ENCODE data around the gene STAT1.

The STAT1 gene

GRCh38 chr2:190973726-190974628, 40.0 kb downstream of the STAT1 start:
- DNase-seq (no peak), ATAC-seq (ENCODE audit: insufficient read depth, low read depth) (no peak)
- H3K4me1 ChIP-seq (ENCODE audit: insufficient read depth, low read length), result no peaks in the 10 kb centered on the region
- no peaks in the 10 kb centered on the region for H3K9me3 ChIP-seq (ENCODE audit: insufficient read depth, low read length, severe bottlenecking)
- H4K20me1 ChIP-seq (ENCODE audit: insufficient read depth, low read length), result no peaks in the 10 kb centered on the region
- H3K9ac ChIP-seq (ENCODE audit: low read depth, low read length), result no peak overlapping the region
- H3K27me3 ChIP-seq (ENCODE audit: insufficient read depth, low read length, poor library complexity), result no peaks in the 10 kb centered on the region
- H3K79me2 ChIP-seq (ENCODE audit: insufficient read depth, low read length), result no peaks in the 10 kb centered on the region
- H3K27ac ChIP-seq (ENCODE audit: low read length), result no peak overlapping the region
- H3K4me3 ChIP-seq (ENCODE audit: low read depth in 1 of 2, low read length in 2 of 2), result no peak overlapping the region
- H3K36me3 ChIP-seq (ENCODE audit: insufficient read depth, low read length), result peaks cover 94% of the 10 kb centered on the region
- H2AFZ ChIP-seq (ENCODE audit: low read depth, low read length), result no peak overlapping the region
- TF ChIP-seq CTCF (IDR thresholded peaks at IDR 0.05; ENCODE audit: borderline replicate concordance, extremely low read depth, low read length, poor library complexity, severe bottlenecking) (no peak), EZH2 (IDR thresholded peaks at IDR 0.05; ENCODE audit: borderline replicate concordance, low read depth, low read length, severe bottlenecking) (no peak)
- no peak overlapping the region for H3K4me2 ChIP-seq (ENCODE audit: insufficient read depth, low read length)

- Histone ChIP-seq H3K4me2 (ENCODE audit: insufficient read depth, low read length) (no peak overlapping the region), H4K20me1 (ENCODE audit: insufficient read depth, low read length) (no peaks in the 10 kb centered on the region), H3K79me2 (ENCODE audit: insufficient read depth, low read length) (no peaks in the 10 kb centered on the region), H3K4me3 (ENCODE audit: low read depth in 1 of 2, low read length in 2 of 2) (no peak overlapping the region), H3K27me3 (ENCODE audit: insufficient read depth, low read length, poor library complexity) (no peaks in the 10 kb centered on the region), H3K9ac (ENCODE audit: low read depth, low read length) (no peak overlapping the region), H3K4me1 (ENCODE audit: insufficient read depth, low read length) (no peaks in the 10 kb centered on the region), H3K9me3 (ENCODE audit: insufficient read depth, low read length, severe bottlenecking) (no peaks in the 10 kb centered on the region), H3K27ac (ENCODE audit: low read length) (no peak overlapping the region), H3K36me3 (ENCODE audit: insufficient read depth, low read length) (peaks cover 91% of the 10 kb centered on the region), H2AFZ (ENCODE audit: low read depth, low read length) (no peak overlapping the region)
- no peak for DNase-seq
- ATAC-seq (ENCODE audit: insufficient read depth, low read depth), result no peak
- TF ChIP-seq EZH2 (IDR thresholded peaks at IDR 0.05; ENCODE audit: borderline replicate concordance, low read depth, low read length, severe bottlenecking) (no peak), CTCF (IDR thresholded peaks at IDR 0.05; ENCODE audit: borderline replicate concordance, extremely low read depth, low read length, poor library complexity, severe bottlenecking) (no peak)
Measured at GRCh38 chr2:190973262-190973661, 40.7 kb downstream of the STAT1 start.

DNA sequence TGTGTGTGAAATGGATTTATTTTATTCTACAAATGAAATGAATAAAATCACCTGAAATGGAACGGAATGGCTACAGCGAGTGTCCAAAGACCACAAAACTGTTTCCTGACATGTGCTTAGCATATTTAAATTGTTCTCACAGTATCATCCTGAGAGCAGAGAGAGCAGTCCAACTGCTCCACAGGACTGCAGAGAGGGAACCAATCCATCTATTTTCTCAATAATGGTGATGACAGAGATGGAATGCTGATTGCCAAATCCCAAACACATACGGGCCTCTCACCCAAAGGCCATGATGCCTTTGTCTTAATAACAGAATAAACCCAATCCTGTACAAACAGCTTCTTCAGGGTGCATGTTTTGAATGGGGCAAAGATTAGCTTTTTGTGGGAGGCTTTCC, 41.1 kb downstream of the STAT1 start:
- Histone ChIP-seq H3K36me3 (ENCODE audit: insufficient read depth, low read length) (peaks cover 92% of the 10 kb centered on the region), H3K27me3 (ENCODE audit: insufficient read depth, low read length, poor library complexity) (no peaks in the 10 kb centered on the region), H3K4me2 (ENCODE audit: insufficient read depth, low read length) (no peak overlapping the region), H3K9me3 (ENCODE audit: insufficient read depth, low read length, severe bottlenecking) (no peaks in the 10 kb centered on the region), H3K4me3 (ENCODE audit: low read depth in 1 of 2, low read length in 2 of 2) (no peak overlapping the region), H3K79me2 (ENCODE audit: insufficient read depth, low read length) (no peaks in the 10 kb centered on the region), H3K4me1 (ENCODE audit: insufficient read depth, low read length) (no peaks in the 10 kb centered on the region), H4K20me1 (ENCODE audit: insufficient read depth, low read length) (no peaks in the 10 kb centered on the region), H3K9ac (ENCODE audit: low read depth, low read length) (no peak overlapping the region), H3K27ac (ENCODE audit: low read length) (no peak overlapping the region), H2AFZ (ENCODE audit: low read depth, low read length) (no peak overlapping the region)
- no peak for TF ChIP-seq CTCF (IDR thresholded peaks at IDR 0.05; ENCODE audit: borderline replicate concordance, extremely low read depth, low read length, poor library complexity, severe bottlenecking)
- no peak for TF ChIP-seq EZH2 (IDR thresholded peaks at IDR 0.05; ENCODE audit: borderline replicate concordance, low read depth, low read length, severe bottlenecking)
- no peak for ATAC-seq (ENCODE audit: insufficient read depth, low read depth)
- DNase-seq, result no peak
